OCI-LY3 (cell line): ENCODE results near the gene CNTN1.

Experiments used
- H2AFZ ChIP-seq: fragments of 200-600, 300-600 bp; shearing (Covaris generic); 2 replicates; pipeline ENCODE4 v1.6.0; 2014; ENCODE audit warnings: antibody characterized with exemption, low read depth, low read length
- H3K27ac ChIP-seq: fragments of 200-600, 300-600 bp; sonication (generic); 2 replicates; pipeline ENCODE4 v1.5.1; 2014; ENCODE audit warnings: mild to moderate bottlenecking, low read length, moderate library complexity, mixed read lengths
- H3K27me3 ChIP-seq: fragments of 200-600, 300-600 bp; sonication (generic); 2 replicates; pipeline ENCODE4 v1.6.1; 2014; ENCODE audit warnings: low read depth, low read length, mixed read lengths
- H3K36me3 ChIP-seq: fragments of 200-600, 300-600 bp; sonication (generic); replicated peaks from 2 replicates; pipeline ENCODE3; 2014; ENCODE audit warnings: low read depth, low read length, mixed read lengths
- H3K4me1 ChIP-seq: fragments of 300-600, 200-600 bp; sonication (generic); 2 replicates; pipeline ENCODE4 v1.6.1; 2014; ENCODE audit warnings: low read length, mixed read lengths
- H3K4me2 ChIP-seq: fragments of 200-600, 300-600 bp; sonication (generic); 2 replicates; pipeline ENCODE4 v1.6.1; 2014; ENCODE audit warnings: low read length, mixed read lengths
- H3K4me3 ChIP-seq: fragments of 300-600, 200-600 bp; sonication (generic); 2 replicates; pipeline ENCODE4 v1.5.1; 2014; ENCODE audit warnings: antibody characterized with exemption, mild to moderate bottlenecking, low read length, moderate library complexity
- H3K79me2 ChIP-seq: fragments of 300-600, 200-600 bp; shearing (Covaris generic); 2 replicates; pipeline ENCODE4 v1.6.1; 2014; ENCODE audit warnings: mild to moderate bottlenecking, low read length, mixed read lengths
- H3K9ac ChIP-seq: fragments of 300-600, 200-600 bp; shearing (Covaris generic); 2 replicates; pipeline ENCODE4 v1.6.0; 2014; ENCODE audit warnings: mild to moderate bottlenecking, low read length, moderate library complexity
- H3K9me3 ChIP-seq: fragments of 200-600, 300-600 bp; shearing (Covaris generic); 2 replicates; pipeline ENCODE4 v1.6.1; 2014; ENCODE audit warnings: low read length, mixed read lengths; ENCODE audit not compliant: insufficient read depth
- H4K20me1 ChIP-seq: fragments of 200-600, 300-600 bp; sonication (generic); 2 replicates; pipeline ENCODE4 v1.6.1; 2016; ENCODE audit warnings: low read length, mixed read lengths; ENCODE audit not compliant: insufficient read depth
- EZH2phosphoT487 ChIP-seq: fragments of 200-600 bp; shearing (Covaris generic); IDR thresholded peaks from 2 replicates; pipeline ENCODE4 v1.6.1; 2018; ENCODE audit warnings: antibody characterized with exemption, mixed run types, low read depth
- TF ChIP-seq, protein P1 (sequence below): fragments of 200-600, 300-600 bp; sonication (generic); IDR thresholded peaks from 2 replicates; pipeline ENCODE4 v1.5.1; 2014; ENCODE audit warnings: antibody characterized with exemption, low read length, low read depth

The CNTN1 gene

DNA sequence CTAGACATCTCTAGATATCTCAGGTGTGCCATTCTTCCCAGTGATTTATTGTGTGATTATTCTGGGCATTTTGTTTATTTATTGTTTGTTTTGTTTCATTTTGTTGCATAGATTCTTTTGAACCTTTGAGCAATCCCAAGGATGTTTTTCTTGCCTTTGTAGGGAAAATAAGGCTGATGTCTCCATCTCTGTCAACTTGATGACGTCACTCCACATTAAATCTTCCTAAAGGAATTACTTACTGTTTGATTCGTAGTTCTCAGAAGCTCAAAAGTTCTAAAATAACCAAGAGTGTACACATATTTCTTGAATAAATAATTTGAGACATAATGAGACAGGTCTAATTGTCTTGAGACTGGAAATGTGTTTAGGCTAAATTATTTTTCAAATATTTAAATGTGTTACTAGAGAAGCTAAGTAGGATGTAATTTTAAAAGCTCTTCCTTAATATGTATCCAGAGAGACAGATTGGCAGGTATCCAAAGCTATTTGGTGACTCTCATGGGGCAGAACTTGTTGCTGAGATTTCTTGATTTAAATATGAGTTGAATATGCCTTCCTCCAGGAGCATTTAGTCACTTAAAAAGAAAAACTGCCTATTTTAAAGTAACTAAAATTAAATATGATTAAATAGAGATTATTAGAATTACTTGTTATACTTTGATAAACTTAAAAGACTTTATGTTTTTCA lies 128.7 kb downstream of the CNTN1 start:
- Histone ChIP-seq H4K20me1 (no peaks in the 10 kb centered on the region), H3K79me2 (no peaks in the 10 kb centered on the region), H3K27ac (no peak overlapping the region), H3K9ac (no peak overlapping the region), H3K27me3 (no peaks in the 10 kb centered on the region), H2AFZ (no peak overlapping the region; the same call in 1 of the 2 replicates), H3K4me3 (no peak overlapping the region), H3K4me2 (no peak overlapping the region), H3K4me1 (peaks cover 16% of the 10 kb centered on the region), H3K9me3 (no peaks in the 10 kb centered on the region), H3K36me3 (no peaks in the 10 kb centered on the region)
- TF ChIP-seq, protein P1, sequence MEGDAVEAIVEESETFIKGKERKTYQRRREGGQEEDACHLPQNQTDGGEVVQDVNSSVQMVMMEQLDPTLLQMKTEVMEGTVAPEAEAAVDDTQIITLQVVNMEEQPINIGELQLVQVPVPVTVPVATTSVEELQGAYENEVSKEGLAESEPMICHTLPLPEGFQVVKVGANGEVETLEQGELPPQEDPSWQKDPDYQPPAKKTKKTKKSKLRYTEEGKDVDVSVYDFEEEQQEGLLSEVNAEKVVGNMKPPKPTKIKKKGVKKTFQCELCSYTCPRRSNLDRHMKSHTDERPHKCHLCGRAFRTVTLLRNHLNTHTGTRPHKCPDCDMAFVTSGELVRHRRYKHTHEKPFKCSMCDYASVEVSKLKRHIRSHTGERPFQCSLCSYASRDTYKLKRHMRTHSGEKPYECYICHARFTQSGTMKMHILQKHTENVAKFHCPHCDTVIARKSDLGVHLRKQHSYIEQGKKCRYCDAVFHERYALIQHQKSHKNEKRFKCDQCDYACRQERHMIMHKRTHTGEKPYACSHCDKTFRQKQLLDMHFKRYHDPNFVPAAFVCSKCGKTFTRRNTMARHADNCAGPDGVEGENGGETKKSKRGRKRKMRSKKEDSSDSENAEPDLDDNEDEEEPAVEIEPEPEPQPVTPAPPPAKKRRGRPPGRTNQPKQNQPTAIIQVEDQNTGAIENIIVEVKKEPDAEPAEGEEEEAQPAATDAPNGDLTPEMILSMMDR = no peak
- no peak for TF ChIP-seq EZH2phosphoT487

DNA sequence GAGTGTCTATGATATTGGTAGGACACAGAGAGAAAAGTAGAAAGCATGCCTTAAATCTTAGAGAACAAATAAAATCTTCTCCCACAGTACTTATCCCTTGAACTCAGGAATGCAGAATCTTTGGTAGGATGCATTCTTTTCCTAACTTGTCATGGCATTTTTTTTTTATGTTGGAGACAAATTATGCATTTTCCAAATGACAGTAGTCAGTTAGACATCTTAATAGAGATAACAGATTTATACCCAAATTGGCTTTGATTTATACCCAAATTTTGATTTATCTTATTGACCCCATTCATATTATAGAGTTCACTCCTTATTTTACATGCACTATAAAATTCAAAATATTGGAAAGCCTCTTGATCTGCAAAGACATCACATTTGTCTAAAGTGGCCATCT lies 132.9 kb downstream of the CNTN1 start:
- H3K36me3 ChIP-seq = no peaks in the 10 kb centered on the region
- no peak overlapping the region for H2AFZ ChIP-seq
- no peak overlapping the region for H3K9ac ChIP-seq
- no peaks in the 10 kb centered on the region for H3K27me3 ChIP-seq
- no peak for TF ChIP-seq EZH2phosphoT487
- TF ChIP-seq, protein P1 = no peak
- no peak overlapping the region for H3K4me3 ChIP-seq
- H3K27ac ChIP-seq = no peak overlapping the region
- H3K79me2 ChIP-seq = no peaks in the 10 kb centered on the region
- H4K20me1 ChIP-seq = no peaks in the 10 kb centered on the region
- H3K9me3 ChIP-seq = no peaks in the 10 kb centered on the region
- H3K4me2 ChIP-seq = no peak overlapping the region
- peaks cover 5% of the 10 kb centered on the region for H3K4me1 ChIP-seq

DNA sequence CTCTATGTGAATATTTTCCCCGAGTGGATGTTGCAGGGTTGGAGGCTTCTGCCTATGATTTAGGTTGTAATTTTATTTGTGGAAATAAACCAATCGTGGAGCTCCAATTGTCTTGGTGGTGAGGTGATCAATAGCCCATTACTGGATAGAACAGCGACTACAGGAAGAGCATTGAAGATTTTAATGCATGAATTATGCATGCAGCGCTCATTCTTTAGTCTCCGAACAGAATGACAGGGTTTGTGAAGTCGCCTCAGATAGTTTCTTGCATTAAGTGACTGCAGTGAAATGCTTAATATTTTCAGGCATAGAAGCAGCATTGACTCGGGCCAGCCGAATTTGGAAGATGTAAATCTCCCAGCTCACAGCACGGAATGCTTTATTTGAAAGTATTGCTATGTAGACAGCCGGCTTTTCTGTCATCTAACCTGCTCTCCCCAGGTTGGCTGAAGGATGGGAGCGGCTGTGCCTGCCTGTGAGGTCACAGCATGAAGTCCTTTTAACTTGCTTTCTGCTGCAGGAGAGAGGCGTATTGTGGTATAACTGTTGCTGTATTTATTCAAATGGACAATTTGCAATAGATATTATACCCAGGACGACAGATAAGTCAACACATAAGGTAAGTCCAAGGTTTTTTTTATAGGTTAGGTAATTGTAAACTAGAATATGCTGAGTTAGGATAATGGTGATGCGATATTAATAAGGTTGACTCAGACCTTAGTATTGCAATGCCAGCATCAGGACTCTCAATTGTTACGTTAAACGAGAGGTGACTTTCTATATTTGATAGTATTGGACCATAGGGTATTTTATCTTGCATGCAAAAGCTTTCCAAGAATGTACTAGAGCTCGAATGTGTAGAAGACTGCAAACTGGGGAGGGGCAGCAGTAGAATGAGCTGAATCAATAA lies 135.7 kb downstream of the CNTN1 start:
- Histone ChIP-seq H3K79me2 (no peaks in the 10 kb centered on the region), H3K36me3 (no peaks in the 10 kb centered on the region), H3K9ac (no peak overlapping the region), H2AFZ (no peak overlapping the region; the same call in 1 of the 2 replicates), H3K27ac (no peak overlapping the region), H3K27me3 (no peaks in the 10 kb centered on the region), H3K4me1 (no peaks in the 10 kb centered on the region), H3K4me3 (no peak overlapping the region), H3K4me2 (no peak overlapping the region), H4K20me1 (no peaks in the 10 kb centered on the region), H3K9me3 (no peaks in the 10 kb centered on the region)
- no peak for TF ChIP-seq EZH2phosphoT487
- TF ChIP-seq, protein P1 = no peak

DNA sequence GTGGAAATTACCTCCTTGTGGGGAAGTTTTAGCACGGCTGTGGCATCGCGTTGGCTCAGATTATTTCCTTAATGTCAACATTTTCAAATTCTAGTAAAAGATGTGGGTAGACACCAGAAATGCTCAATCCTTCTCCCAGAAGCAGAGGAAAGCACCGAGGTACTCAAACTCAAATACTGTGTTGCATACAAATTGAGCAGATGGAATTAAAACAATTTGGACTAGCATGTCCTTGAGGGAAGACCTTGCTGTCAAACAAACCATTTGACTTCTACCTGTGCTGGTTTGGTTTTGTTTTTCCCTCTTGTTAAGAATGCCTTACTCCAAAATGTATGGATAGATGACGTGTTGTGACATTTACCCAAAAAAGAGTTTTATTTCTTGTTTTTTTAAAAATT lies 136.4 kb downstream of the CNTN1 start:
- H3K4me1 ChIP-seq = no peaks in the 10 kb centered on the region
- H3K4me2 ChIP-seq = no peak overlapping the region
- TF ChIP-seq, protein P1 = no peak
- no peak for TF ChIP-seq EZH2phosphoT487
- no peak overlapping the region for H3K9ac ChIP-seq
- H3K9me3 ChIP-seq = no peaks in the 10 kb centered on the region
- no peak overlapping the region; the same call in 1 of the 2 replicates for H2AFZ ChIP-seq
- no peak overlapping the region for H3K27ac ChIP-seq
- no peaks in the 10 kb centered on the region for H3K36me3 ChIP-seq
- H3K4me3 ChIP-seq = no peak overlapping the region
- H3K27me3 ChIP-seq = no peaks in the 10 kb centered on the region
- H3K79me2 ChIP-seq = no peaks in the 10 kb centered on the region
- no peaks in the 10 kb centered on the region for H4K20me1 ChIP-seq
